Stimulated activated naive CD4-positive, alpha-beta T cell (primary cell): ENCODE data around the gene IGF1.
"Not testable (repeated sequence)": the region's sequence is repeated elsewhere in the genome, so short reads cannot be mapped to it uniquely, and the experiment has no call there.

Experiments used
- DNase-seq, 6 experiments: peaks; one replicate each; lab custom pipeline; 2025; lab: John Stamatoyannopoulos, UW

The IGF1 gene

GRCh38 chr12:102379346-102380162, 100.8 kb downstream of the IGF1 start:
- no peak for DNase-seq

GRCh38 chr12:102376781-102377180, 103.6 kb downstream of the IGF1 start:
- no peak for DNase-seq

- DNase-seq: no peak
Observed at GRCh38 chr12:102376181-102376747, 104.1 kb downstream of the IGF1 start.

- no peak for DNase-seq
Observed at GRCh38 chr12:102374190-102374589, 106.2 kb downstream of the IGF1 start.

GRCh38 chr12:102372087-102372486, 108.3 kb downstream of the IGF1 start:
- no peak for DNase-seq

GRCh38 chr12:102371165-102371564, 109.2 kb downstream of the IGF1 start:
- DNase-seq: no peak

- DNase-seq: no peak
Observed at GRCh38 chr12:102369876-102370275, 110.5 kb downstream of the IGF1 start.

- no peak for DNase-seq
Observed at GRCh38 chr12:102365365-102365764, 115.0 kb downstream of the IGF1 start.

- no peak for DNase-seq
Observed at GRCh38 chr12:102364709-102365108, 115.7 kb downstream of the IGF1 start.

GRCh38 chr12:102356690-102357089, 123.7 kb downstream of the IGF1 start:
- no peak for DNase-seq

- not testable (repeated sequence) for DNase-seq
Observed at GRCh38 chr12:102354281-102354680, 126.1 kb downstream of the IGF1 start.

GRCh38 chr12:102351322-102351721, 129.0 kb downstream of the IGF1 start:
- no peak for DNase-seq

GRCh38 chr12:102350070-102350469, 130.3 kb downstream of the IGF1 start:
- DNase-seq: no peak

- DNase-seq: no peak
Observed at GRCh38 chr12:102349079-102349478, 131.3 kb downstream of the IGF1 start.

- DNase-seq: no peak
Observed at GRCh38 chr12:102347811-102348210, 132.6 kb downstream of the IGF1 start.
